Measurements from ENCODE around the gene ACBD3.
A peak's percentile ranks its signal among the peaks of the same experiment; 100 is the strongest.

Gene ACBD3

GRCh38 chr1:226125097-226125630 is 61.4 kb downstream of the ACBD3 start:
- Histone ChIP-seq H3K4me1 (ENCODE audit: control insufficient read depth, low read length) (peaks cover 77% of the 10 kb centered on the region), H3K27me3 (ENCODE audit: control insufficient read depth, low read length) (no peaks in the 10 kb centered on the region), H3K4me2 (ENCODE audit: low read length) (peak overlapping the region; percentile 42), H3K36me3 (ENCODE audit: control insufficient read depth, low read length) (no peaks in the 10 kb centered on the region), H3K4me3 (ENCODE audit: low read length) (no peak overlapping the region), H3F3A (ENCODE audit: control insufficient read depth, insufficient read depth) (peaks cover 22% of the 10 kb centered on the region), H3K27ac (ENCODE audit: low read depth, low read length) (no peak overlapping the region), H3K9me3 (ENCODE audit: control insufficient read depth, insufficient read depth, low read length) (no peaks in the 10 kb centered on the region), H3K79me2 (ENCODE audit: control insufficient read depth, low read length) (no peaks in the 10 kb centered on the region), H4K20me1 (ENCODE audit: control insufficient read depth, insufficient read depth, low read depth, low read length) (no peaks in the 10 kb centered on the region), H3K9me2 (replicated peaks; ENCODE audit: control insufficient read depth, low read length) (no peaks in the 10 kb centered on the region)
- TF ChIP-seq, protein P1, sequence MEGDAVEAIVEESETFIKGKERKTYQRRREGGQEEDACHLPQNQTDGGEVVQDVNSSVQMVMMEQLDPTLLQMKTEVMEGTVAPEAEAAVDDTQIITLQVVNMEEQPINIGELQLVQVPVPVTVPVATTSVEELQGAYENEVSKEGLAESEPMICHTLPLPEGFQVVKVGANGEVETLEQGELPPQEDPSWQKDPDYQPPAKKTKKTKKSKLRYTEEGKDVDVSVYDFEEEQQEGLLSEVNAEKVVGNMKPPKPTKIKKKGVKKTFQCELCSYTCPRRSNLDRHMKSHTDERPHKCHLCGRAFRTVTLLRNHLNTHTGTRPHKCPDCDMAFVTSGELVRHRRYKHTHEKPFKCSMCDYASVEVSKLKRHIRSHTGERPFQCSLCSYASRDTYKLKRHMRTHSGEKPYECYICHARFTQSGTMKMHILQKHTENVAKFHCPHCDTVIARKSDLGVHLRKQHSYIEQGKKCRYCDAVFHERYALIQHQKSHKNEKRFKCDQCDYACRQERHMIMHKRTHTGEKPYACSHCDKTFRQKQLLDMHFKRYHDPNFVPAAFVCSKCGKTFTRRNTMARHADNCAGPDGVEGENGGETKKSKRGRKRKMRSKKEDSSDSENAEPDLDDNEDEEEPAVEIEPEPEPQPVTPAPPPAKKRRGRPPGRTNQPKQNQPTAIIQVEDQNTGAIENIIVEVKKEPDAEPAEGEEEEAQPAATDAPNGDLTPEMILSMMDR (IDR thresholded peaks at IDR 0.05; ENCODE audit: low read depth, low read length, poor library complexity, severe bottlenecking) = peak; percentile 98
- TF ChIP-seq EZH2phosphoT487 (IDR thresholded peaks at IDR 0.05; ENCODE audit: borderline replicate concordance, low read length) = no peak

DNA sequence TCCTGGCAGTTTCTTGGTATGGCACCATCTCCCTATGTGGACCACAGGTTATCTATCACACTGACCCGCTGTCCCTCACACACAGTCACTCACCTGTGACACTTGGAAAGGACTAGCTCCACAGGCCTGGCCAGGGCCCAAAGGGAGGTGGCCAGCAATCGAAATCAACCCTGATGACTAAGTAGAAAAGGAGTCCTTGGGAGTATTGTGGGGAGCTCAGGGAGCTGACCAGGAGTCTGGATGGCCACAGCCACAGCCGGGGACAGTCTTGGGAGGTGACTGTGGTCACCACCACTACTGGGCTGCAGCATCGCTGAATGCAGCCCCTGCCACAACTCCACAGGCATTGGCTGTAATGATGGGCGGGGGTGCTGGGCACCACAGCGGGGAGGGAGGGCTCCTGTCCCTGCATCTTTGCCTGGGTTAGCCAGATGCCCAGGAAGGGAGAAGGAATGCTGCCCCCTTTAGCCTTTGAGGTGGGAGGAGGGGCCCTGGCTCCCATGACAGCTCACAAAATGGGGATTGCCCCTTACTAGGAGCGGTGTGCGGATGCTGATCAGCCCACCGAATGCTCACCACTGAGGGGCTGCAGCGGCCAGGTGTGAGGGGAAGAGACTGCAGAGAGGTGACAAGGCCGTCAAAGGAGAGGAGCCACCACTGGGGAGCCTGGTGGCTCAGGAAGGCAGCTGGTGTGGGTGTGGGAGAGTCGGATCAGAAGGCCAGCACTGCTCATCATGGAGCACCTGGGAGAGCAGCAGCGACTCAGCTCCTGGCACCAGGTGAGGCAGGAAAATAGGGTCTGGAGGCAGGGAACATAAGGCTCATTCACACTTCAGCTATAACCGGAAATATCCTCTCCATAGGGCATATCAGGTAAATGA is 62.7 kb downstream of the ACBD3 start:
- H3F3A ChIP-seq (ENCODE audit: control insufficient read depth, insufficient read depth) = peaks cover 24% of the 10 kb centered on the region
- no peaks in the 10 kb centered on the region for H3K36me3 ChIP-seq (ENCODE audit: control insufficient read depth, low read length)
- H3K9me3 ChIP-seq (ENCODE audit: control insufficient read depth, insufficient read depth, low read length) = no peaks in the 10 kb centered on the region
- H3K79me2 ChIP-seq (ENCODE audit: control insufficient read depth, low read length) = no peaks in the 10 kb centered on the region
- no peaks in the 10 kb centered on the region for H3K9me2 ChIP-seq (replicated peaks; ENCODE audit: control insufficient read depth, low read length)
- H4K20me1 ChIP-seq (ENCODE audit: control insufficient read depth, insufficient read depth, low read depth, low read length) = no peaks in the 10 kb centered on the region
- H3K27ac ChIP-seq (ENCODE audit: low read depth, low read length) = peak overlapping the region; percentile 92
- H3K27me3 ChIP-seq (ENCODE audit: control insufficient read depth, low read length) = peaks cover 5% of the 10 kb centered on the region
- peak overlapping the region; percentile 84 for H3K4me3 ChIP-seq (ENCODE audit: low read length)
- H3K4me2 ChIP-seq (ENCODE audit: low read length) = peak overlapping the region; percentile 98
- TF ChIP-seq, protein P1 (IDR thresholded peaks at IDR 0.05; ENCODE audit: low read depth, low read length, poor library complexity, severe bottlenecking) = no peak
- H3K4me1 ChIP-seq (ENCODE audit: control insufficient read depth, low read length) = peaks cover 78% of the 10 kb centered on the region

- H3K4me1 ChIP-seq (ENCODE audit: control insufficient read depth, low read length) = peaks cover 72% of the 10 kb centered on the region
- peak overlapping the region; percentile 84 for H3K4me3 ChIP-seq (ENCODE audit: low read length)
- H3K9me2 ChIP-seq (replicated peaks; ENCODE audit: control insufficient read depth, low read length) = no peaks in the 10 kb centered on the region
- TF ChIP-seq EZH2phosphoT487 (IDR thresholded peaks at IDR 0.05; ENCODE audit: borderline replicate concordance, low read length) = no peak
- TF ChIP-seq, protein P1 (IDR thresholded peaks at IDR 0.05; ENCODE audit: low read depth, low read length, poor library complexity, severe bottlenecking) = no peak
- H3K36me3 ChIP-seq (ENCODE audit: control insufficient read depth, low read length) = no peaks in the 10 kb centered on the region
- H3K4me2 ChIP-seq (ENCODE audit: low read length) = peak overlapping the region; percentile 98
- peaks cover 24% of the 10 kb centered on the region for H3F3A ChIP-seq (ENCODE audit: control insufficient read depth, insufficient read depth)
- H3K27me3 ChIP-seq (ENCODE audit: control insufficient read depth, low read length) = peaks cover 10% of the 10 kb centered on the region
- no peaks in the 10 kb centered on the region for H4K20me1 ChIP-seq (ENCODE audit: control insufficient read depth, insufficient read depth, low read depth, low read length)
- no peaks in the 10 kb centered on the region for H3K9me3 ChIP-seq (ENCODE audit: control insufficient read depth, insufficient read depth, low read length)
- H3K79me2 ChIP-seq (ENCODE audit: control insufficient read depth, low read length) = no peaks in the 10 kb centered on the region
- H3K27ac ChIP-seq (ENCODE audit: low read depth, low read length) = peak overlapping the region; percentile 92
Observed at GRCh38 chr1:226123212-226123560, 63.4 kb downstream of the ACBD3 start.

Data from DOHH2 (cell line).